ENCODE results near the gene SDCCAG8.

DNA sequence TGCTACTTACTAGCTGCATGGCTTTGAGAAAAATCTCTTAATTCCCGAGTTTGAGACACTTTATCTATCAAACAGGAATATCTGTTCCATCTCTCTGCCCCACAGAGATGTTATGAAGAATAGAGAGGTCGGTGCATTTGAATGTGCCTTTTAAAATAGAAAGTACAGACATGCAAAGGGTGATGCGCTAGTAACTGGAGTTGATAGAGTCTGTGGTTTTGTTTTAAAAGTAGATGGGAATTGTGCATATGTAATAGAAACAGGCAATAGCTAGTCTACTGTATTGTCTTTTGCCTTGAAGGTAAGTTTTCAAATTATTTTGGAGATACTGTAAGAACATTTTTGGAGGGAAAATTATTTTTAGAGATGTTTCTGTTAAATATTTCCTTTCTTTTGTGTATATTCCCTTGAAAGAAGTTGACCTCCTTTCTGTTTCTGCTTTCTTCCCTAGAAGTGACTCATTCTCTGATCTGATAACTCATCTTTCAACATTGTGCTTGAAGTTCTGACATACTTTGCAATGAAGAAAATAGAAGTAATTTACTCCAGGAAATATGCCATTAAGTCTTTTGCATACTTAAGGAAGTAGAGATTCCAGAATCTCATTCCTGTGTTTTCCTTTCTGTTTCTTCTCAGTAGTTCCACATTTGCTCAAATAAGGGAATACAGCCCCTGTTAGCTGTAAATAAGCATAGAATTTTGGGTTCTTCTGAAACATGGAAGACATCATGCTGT is 151.6 kb downstream of the SDCCAG8 start:
- TF ChIP-seq POLR2A (IDR thresholded peaks at IDR 0.05) (no peak), EP300 (IDR thresholded peaks at IDR 0.05) (no peak)
- TF ChIP-seq, protein P1, sequence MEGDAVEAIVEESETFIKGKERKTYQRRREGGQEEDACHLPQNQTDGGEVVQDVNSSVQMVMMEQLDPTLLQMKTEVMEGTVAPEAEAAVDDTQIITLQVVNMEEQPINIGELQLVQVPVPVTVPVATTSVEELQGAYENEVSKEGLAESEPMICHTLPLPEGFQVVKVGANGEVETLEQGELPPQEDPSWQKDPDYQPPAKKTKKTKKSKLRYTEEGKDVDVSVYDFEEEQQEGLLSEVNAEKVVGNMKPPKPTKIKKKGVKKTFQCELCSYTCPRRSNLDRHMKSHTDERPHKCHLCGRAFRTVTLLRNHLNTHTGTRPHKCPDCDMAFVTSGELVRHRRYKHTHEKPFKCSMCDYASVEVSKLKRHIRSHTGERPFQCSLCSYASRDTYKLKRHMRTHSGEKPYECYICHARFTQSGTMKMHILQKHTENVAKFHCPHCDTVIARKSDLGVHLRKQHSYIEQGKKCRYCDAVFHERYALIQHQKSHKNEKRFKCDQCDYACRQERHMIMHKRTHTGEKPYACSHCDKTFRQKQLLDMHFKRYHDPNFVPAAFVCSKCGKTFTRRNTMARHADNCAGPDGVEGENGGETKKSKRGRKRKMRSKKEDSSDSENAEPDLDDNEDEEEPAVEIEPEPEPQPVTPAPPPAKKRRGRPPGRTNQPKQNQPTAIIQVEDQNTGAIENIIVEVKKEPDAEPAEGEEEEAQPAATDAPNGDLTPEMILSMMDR (IDR thresholded peaks at IDR 0.05), result no peak

Measured in suprapubic skin (tissue), 3 donors.